Measurements from ENCODE around the gene HNRNPLL.
A peak's percentile ranks its signal among the peaks of the same experiment; 100 is the strongest.

The HNRNPLL gene

GRCh38 chr2:38602732-38603401 lies at the start of gene HNRNPLL (continued):
- no peak for TF ChIP-seq ZNF280C (tag by site-specific recombination; IDR thresholded peaks at IDR 0.05)
- no peak for TF ChIP-seq ZNF138 (tag by site-specific recombination; IDR thresholded peaks at IDR 0.05; ENCODE audit: borderline replicate concordance)
- no peak for TF ChIP-seq ZNF350 (tag by site-specific recombination; IDR thresholded peaks at IDR 0.05)
- TF ChIP-seq ZFHX2 (tag by site-specific recombination; conservative IDR thresholded peaks at IDR 0.05) = peak; percentile 76
- no peak for TF ChIP-seq REST (tag by site-specific recombination; IDR thresholded peaks at IDR 0.05)
- no peak for TF ChIP-seq ZNF701 (tag by site-specific recombination; IDR thresholded peaks at IDR 0.05)
- TF ChIP-seq ZSCAN23 (tag by site-specific recombination; IDR thresholded peaks at IDR 0.05) = no peak
- TF ChIP-seq ZNF133 (tag by site-specific recombination; IDR thresholded peaks at IDR 0.05) = no peak
- no peak for TF ChIP-seq ZNF530 (tag by site-specific recombination; IDR thresholded peaks at IDR 0.05; ENCODE audit: low read depth)
- no peak for TF ChIP-seq ZBTB10 (tag by site-specific recombination; IDR thresholded peaks at IDR 0.05)
- no peak; the same call in 1 of the 2 replicates for TF ChIP-seq ZNF692 (tag by site-specific recombination; IDR thresholded peaks at IDR 0.05)
- no peak for TF ChIP-seq KLF8 (tag by site-specific recombination; IDR thresholded peaks at IDR 0.05)
- TF ChIP-seq ZNF670 (tag by site-specific recombination; IDR thresholded peaks at IDR 0.05; ENCODE audit: low read depth) = no peak
- TF ChIP-seq ZXDB (tag by site-specific recombination; IDR thresholded peaks at IDR 0.05) = peak; percentile 39; the same call in 1 of the 2 replicates
- no peak for TF ChIP-seq ZNF214 (tag by site-specific recombination; IDR thresholded peaks at IDR 0.05; ENCODE audit: borderline replicate concordance)
- TF ChIP-seq ZNF544 (tag by site-specific recombination; IDR thresholded peaks at IDR 0.05) = no peak
- no peak for TF ChIP-seq REPIN1 (tag by site-specific recombination; IDR thresholded peaks at IDR 0.05; ENCODE audit: low read depth)
- TF ChIP-seq ZNF645 (tag by site-specific recombination; IDR thresholded peaks at IDR 0.05) = no peak
- no peak for TF ChIP-seq ZNF266 (tag by site-specific recombination; IDR thresholded peaks at IDR 0.05; ENCODE audit: low read depth)
- TF ChIP-seq ZNF571 (tag by site-specific recombination; IDR thresholded peaks at IDR 0.05) = no peak
- TF ChIP-seq ZNF768 (tag by site-specific recombination; IDR thresholded peaks at IDR 0.05) = no peak
- TF ChIP-seq ZNF174 (tag by site-specific recombination; IDR thresholded peaks at IDR 0.05) = no peak
- TF ChIP-seq ZNF184 (tag by site-specific recombination; IDR thresholded peaks at IDR 0.05) = no peak
- no peak for TF ChIP-seq ZNF302 (tag by site-specific recombination; IDR thresholded peaks at IDR 0.05; ENCODE audit: low read depth)
- TF ChIP-seq ZNF274 (IDR thresholded peaks at IDR 0.05; ENCODE audit: low read length) = no peak
- TF ChIP-seq ZNF274 (tag by site-specific recombination; IDR thresholded peaks at IDR 0.05; ENCODE audit: borderline replicate concordance) = no peak
- TF ChIP-seq PRDM1 (tag by site-specific recombination; IDR thresholded peaks at IDR 0.05) = no peak

Data from HEK293 (cell line).